Measurements from ENCODE around the gene PLEKHA7. TPM values are rescaled to one million over a fixed set of nuclear protein-coding genes. Genes with fewer than 3 reads are reported as not detected.

Gene PLEKHA7
- total RNA-seq, 1 experiment from 2014 or later: 7.2 TPM

DNA sequence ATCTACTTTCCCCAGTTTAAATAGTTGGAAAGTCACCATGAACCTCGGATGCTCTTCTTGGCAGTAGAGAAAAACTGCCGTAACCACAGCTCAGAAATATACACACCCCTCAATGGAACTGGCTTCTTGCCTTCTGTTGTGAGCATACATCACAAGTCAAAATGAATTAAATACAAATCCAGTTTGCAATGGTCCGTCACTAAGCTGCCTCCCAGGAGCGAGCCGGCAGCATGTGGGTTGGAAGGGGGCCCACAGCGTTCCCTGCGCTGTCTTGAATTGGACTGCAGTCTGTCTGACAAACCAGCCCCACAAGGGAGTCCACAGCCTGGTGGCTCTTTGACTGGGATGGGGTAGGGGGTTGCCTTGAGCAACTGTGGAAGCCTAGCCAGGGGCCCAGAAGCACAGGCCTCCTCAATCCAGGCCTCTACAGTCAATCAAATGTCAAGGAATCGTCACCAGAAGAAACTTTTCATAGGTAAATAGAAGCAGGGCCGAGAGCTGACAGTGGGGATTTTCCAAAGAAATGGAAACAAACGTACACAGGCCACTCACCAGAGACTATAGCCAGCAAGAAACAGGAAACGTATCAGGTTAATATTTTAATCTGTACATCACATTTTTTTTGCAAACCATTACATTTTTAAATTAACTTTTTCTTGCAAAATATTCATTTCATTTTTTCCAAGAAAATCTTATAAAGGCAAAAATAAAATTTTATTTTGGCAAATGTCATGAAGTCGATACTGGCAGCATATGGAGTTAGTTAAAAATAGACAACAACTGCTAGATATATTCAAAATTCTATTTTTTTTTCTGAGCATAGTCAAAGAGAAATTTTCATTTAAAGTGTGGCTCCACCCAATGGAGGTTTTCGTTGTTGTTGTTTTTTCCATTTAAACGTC, 237.3 kb downstream of the PLEKHA7 start:
- Histone ChIP-seq H3K36me3 (ENCODE audit: control insufficient read depth in 1 of 2, insufficient read depth in 2 of 2, low read length in 2 of 2) (no peaks in the 10 kb centered on the region), H3K4me2 (ENCODE audit: low read length) (peak overlapping the region; percentile 60; the same call in 1 of the 2 replicates), H3K4me1 (ENCODE audit: control insufficient read depth in 1 of 2, insufficient read depth in 2 of 2, low read length in 2 of 2) (peaks cover 28 to 36% of the 10 kb centered on the region in 2 experiments), H3K9me2 (ENCODE audit: insufficient read depth) (no peaks in the 10 kb centered on the region), H3K4me3 (replicated peaks in 1 of 2; ENCODE audit: low read depth in 1 of 2, low read length in 2 of 2) (no peak overlapping the region), H3K9me3 (ENCODE audit: control insufficient read depth in 1 of 2, insufficient read depth in 1 of 2, low read depth in 1 of 2, low read length in 2 of 2) (no peaks in the 10 kb centered on the region), H3K27me3 (ENCODE audit: insufficient read depth, low read length) (no peaks in the 10 kb centered on the region), H3K9ac (ENCODE audit: low read length) (no peak overlapping the region), H3K27ac (ENCODE audit: low read depth, low read length) (no peak overlapping the region), H4K20me1 (ENCODE audit: insufficient read depth) (no peaks in the 10 kb centered on the region), H3K79me2 (ENCODE audit: insufficient read depth, low read length) (no peaks in the 10 kb centered on the region), H2AFZ (ENCODE audit: low read depth, low read length, poor library complexity, severe bottlenecking) (no peak overlapping the region)
- POLR2A ChIA-PET: interaction anchor here (1.0 kb wide), 1 partner anchor 145 kb away, joined by 3 read pairs; no protein-coding TSS in a partner anchor
- DNase-seq (ENCODE audit: low read depth, low spot score) (no peak), ATAC-seq (no peak)
- intact Hi-C loops (cut with micrococcal nuclease): no loop called here
- CTCF ChIA-PET: no interaction called here
- TF ChIP-seq EGR1 (IDR thresholded peaks at IDR 0.05; ENCODE audit: low read depth): no peak
- no peak for TF ChIP-seq SRF (IDR thresholded peaks at IDR 0.05; ENCODE audit: low read depth)
- TF ChIP-seq JUND (IDR thresholded peaks at IDR 0.05): no peak
- no peak for TF ChIP-seq ZFX (IDR thresholded peaks at IDR 0.05)
- TF ChIP-seq POLR2AphosphoS5 (IDR thresholded peaks at IDR 0.05; ENCODE audit: low read depth, low read length): no peak
- no peak for TF ChIP-seq CEBPB (IDR thresholded peaks at IDR 0.05; ENCODE audit: low read depth)
- no peak for TF ChIP-seq CBX3 (IDR thresholded peaks at IDR 0.05; ENCODE audit: low read depth)
- TF ChIP-seq, protein P1, sequence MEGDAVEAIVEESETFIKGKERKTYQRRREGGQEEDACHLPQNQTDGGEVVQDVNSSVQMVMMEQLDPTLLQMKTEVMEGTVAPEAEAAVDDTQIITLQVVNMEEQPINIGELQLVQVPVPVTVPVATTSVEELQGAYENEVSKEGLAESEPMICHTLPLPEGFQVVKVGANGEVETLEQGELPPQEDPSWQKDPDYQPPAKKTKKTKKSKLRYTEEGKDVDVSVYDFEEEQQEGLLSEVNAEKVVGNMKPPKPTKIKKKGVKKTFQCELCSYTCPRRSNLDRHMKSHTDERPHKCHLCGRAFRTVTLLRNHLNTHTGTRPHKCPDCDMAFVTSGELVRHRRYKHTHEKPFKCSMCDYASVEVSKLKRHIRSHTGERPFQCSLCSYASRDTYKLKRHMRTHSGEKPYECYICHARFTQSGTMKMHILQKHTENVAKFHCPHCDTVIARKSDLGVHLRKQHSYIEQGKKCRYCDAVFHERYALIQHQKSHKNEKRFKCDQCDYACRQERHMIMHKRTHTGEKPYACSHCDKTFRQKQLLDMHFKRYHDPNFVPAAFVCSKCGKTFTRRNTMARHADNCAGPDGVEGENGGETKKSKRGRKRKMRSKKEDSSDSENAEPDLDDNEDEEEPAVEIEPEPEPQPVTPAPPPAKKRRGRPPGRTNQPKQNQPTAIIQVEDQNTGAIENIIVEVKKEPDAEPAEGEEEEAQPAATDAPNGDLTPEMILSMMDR (IDR thresholded peaks at IDR 0.05 in 2 of 3, conservative IDR thresholded peaks at IDR 0.05 in 1 of 3; ENCODE audit: borderline replicate concordance in 1 of 3, insufficient read depth in 1 of 3, low read depth in 2 of 3, low read length in 2 of 3): no peak
- TF ChIP-seq EZH2 (IDR thresholded peaks at IDR 0.05): no peak
- TF ChIP-seq, protein P2, sequence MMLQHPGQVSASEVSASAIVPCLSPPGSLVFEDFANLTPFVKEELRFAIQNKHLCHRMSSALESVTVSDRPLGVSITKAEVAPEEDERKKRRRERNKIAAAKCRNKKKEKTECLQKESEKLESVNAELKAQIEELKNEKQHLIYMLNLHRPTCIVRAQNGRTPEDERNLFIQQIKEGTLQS (IDR thresholded peaks at IDR 0.05): no peak
- no TSS peak for BruUV-seq (replicated peaks)
- RAD21 ChIA-PET (ENCODE audit: low non-redundant PET in 1 of 2, low total read pairs in 2 of 2, uncharacterized antibody in 2 of 2, unreplicated experiment in 2 of 2): no interaction called here
